Breast epithelium (tissue), 3 donors: ENCODE results near the gene SCARB1.

ENCODE experiments used
- POLR2A ChIP-seq: fragments of 450-650 bp; IDR thresholded peaks from one replicate; pipeline ENCODE4 v1.6.1; 2016; ENCODE audit warnings: antibody characterized with exemption, mild to moderate bottlenecking, moderate library complexity
- TF ChIP-seq, protein P1 (sequence below), 3 donors: fragments of 450-650 bp; IDR thresholded peaks; one replicate each; pipeline ENCODE4 v1.5.1; 2016 to 2017; ENCODE audit warnings: antibody characterized with exemption in 3 of 3, mild to moderate bottlenecking in 3 of 3, moderate library complexity in 3 of 3

DNA sequence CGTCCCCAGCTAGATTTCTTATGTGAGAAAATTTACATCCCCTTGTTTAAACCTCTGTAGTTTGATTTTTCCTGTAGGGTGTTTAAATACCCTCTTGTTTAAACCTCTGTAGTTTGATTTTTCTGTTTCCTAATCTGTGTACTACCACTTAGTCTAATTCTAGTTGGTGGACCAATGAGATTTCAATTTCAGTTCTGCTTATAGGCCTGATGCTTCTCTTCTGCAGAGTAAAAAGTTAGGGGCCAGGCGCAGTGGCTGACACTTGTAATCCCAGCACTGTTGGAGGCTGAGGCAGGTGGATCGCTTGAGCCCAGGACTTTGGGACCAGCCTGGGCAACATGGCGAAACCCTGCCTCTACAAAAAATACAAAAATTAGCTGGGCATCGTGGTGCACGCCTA, 39.3 kb upstream of the SCARB1 start:
- TF ChIP-seq, protein P1, sequence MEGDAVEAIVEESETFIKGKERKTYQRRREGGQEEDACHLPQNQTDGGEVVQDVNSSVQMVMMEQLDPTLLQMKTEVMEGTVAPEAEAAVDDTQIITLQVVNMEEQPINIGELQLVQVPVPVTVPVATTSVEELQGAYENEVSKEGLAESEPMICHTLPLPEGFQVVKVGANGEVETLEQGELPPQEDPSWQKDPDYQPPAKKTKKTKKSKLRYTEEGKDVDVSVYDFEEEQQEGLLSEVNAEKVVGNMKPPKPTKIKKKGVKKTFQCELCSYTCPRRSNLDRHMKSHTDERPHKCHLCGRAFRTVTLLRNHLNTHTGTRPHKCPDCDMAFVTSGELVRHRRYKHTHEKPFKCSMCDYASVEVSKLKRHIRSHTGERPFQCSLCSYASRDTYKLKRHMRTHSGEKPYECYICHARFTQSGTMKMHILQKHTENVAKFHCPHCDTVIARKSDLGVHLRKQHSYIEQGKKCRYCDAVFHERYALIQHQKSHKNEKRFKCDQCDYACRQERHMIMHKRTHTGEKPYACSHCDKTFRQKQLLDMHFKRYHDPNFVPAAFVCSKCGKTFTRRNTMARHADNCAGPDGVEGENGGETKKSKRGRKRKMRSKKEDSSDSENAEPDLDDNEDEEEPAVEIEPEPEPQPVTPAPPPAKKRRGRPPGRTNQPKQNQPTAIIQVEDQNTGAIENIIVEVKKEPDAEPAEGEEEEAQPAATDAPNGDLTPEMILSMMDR (IDR thresholded peaks at IDR 0.05) = no peak
- no peak for TF ChIP-seq POLR2A
